ENCODE data around the gene CHI3L1. TPM values are rescaled to one million over a fixed set of nuclear protein-coding genes. Genes with fewer than 3 reads are reported as not detected.

CHI3L1 gene
- total RNA-seq, 1 donor from 2014 or later = not detected

GRCh38 chr1:203175237-203175826 lies 11.2 kb downstream of the CHI3L1 start, which contains the start of gene MYBPH:
TSS of gene MYBPH (minus strand) at chr1:203175826. CDS start at chr1:203175755, 71 bp downstream.
- Mint-ChIP-seq H3K4me1 (ENCODE audit: low read depth) (peaks cover 19% of the 10 kb centered on the region), H3K9me3 (ENCODE audit: low read depth) (no peaks in the 10 kb centered on the region), H3K4me3 (ENCODE audit: unreplicated experiment) (no peak within 1 kb of the TSS), H3K36me3 (ENCODE audit: low read depth) (no peaks in the 10 kb centered on the region), H3K27ac (ENCODE audit: unreplicated experiment) (no peak within 1 kb of the TSS), H3K27me3 (ENCODE audit: low read depth) (peaks cover 2% of the 10 kb centered on the region)
- DNase-seq (ENCODE audit: low spot score) = no peak
- no peak for TF ChIP-seq CTCF (IDR thresholded peaks at IDR 0.05)

- Mint-ChIP-seq H3K27ac (ENCODE audit: unreplicated experiment) (no peak overlapping the region), H3K4me3 (ENCODE audit: unreplicated experiment) (no peak overlapping the region), H3K36me3 (ENCODE audit: low read depth) (no peaks in the 10 kb centered on the region), H3K9me3 (ENCODE audit: low read depth) (no peaks in the 10 kb centered on the region), H3K4me1 (ENCODE audit: low read depth) (peaks cover 19% of the 10 kb centered on the region), H3K27me3 (ENCODE audit: low read depth) (peaks cover 4% of the 10 kb centered on the region)
- DNase-seq (ENCODE audit: low spot score) = no peak
- TF ChIP-seq CTCF (IDR thresholded peaks at IDR 0.05) = no peak
Measured at GRCh38 chr1:203174324-203174985, 12.0 kb downstream of the CHI3L1 start.

- Mint-ChIP-seq H3K4me3 (ENCODE audit: unreplicated experiment) (no peak overlapping the region), H3K27ac (ENCODE audit: unreplicated experiment) (no peak overlapping the region), H3K9me3 (ENCODE audit: low read depth) (no peaks in the 10 kb centered on the region), H3K4me1 (ENCODE audit: low read depth) (peaks cover 19% of the 10 kb centered on the region), H3K36me3 (ENCODE audit: low read depth) (no peaks in the 10 kb centered on the region), H3K27me3 (ENCODE audit: low read depth) (peaks cover 6% of the 10 kb centered on the region)
- no peak for TF ChIP-seq CTCF (IDR thresholded peaks at IDR 0.05)
- no peak for DNase-seq (ENCODE audit: low spot score)
Measured at GRCh38 chr1:203173566-203173965, 12.9 kb downstream of the CHI3L1 start.

GRCh38 chr1:203173011-203173555 lies 13.4 kb downstream of the CHI3L1 start:
- H3K4me1 Mint-ChIP-seq (ENCODE audit: low read depth) = peaks cover 17% of the 10 kb centered on the region
- DNase-seq (ENCODE audit: low spot score) = no peak
- no peaks in the 10 kb centered on the region for H3K36me3 Mint-ChIP-seq (ENCODE audit: low read depth)
- no peaks in the 10 kb centered on the region for H3K9me3 Mint-ChIP-seq (ENCODE audit: low read depth)
- no peak for TF ChIP-seq CTCF (IDR thresholded peaks at IDR 0.05)
- no peak overlapping the region for H3K27ac Mint-ChIP-seq (ENCODE audit: unreplicated experiment)
- H3K4me3 Mint-ChIP-seq (ENCODE audit: unreplicated experiment) = no peak overlapping the region
- H3K27me3 Mint-ChIP-seq (ENCODE audit: low read depth) = peaks cover 6% of the 10 kb centered on the region

GRCh38 chr1:203172184-203173010 lies 14.1 kb downstream of the CHI3L1 start:
- DNase-seq (ENCODE audit: low spot score) = no peak
- H3K36me3 Mint-ChIP-seq (ENCODE audit: low read depth) = no peaks in the 10 kb centered on the region
- peaks cover 10% of the 10 kb centered on the region for H3K4me1 Mint-ChIP-seq (ENCODE audit: low read depth)
- TF ChIP-seq CTCF (IDR thresholded peaks at IDR 0.05) = peak; percentile 83
- no peak overlapping the region for H3K4me3 Mint-ChIP-seq (ENCODE audit: unreplicated experiment)
- H3K9me3 Mint-ChIP-seq (ENCODE audit: low read depth) = no peaks in the 10 kb centered on the region
- H3K27me3 Mint-ChIP-seq (ENCODE audit: low read depth) = peaks cover 6% of the 10 kb centered on the region
- no peak overlapping the region for H3K27ac Mint-ChIP-seq (ENCODE audit: unreplicated experiment)
